Esophagus squamous epithelium (tissue), 4 donors: Measurements from ENCODE around the gene C11orf65.

Experiments
- CTCF ChIP-seq, 6 experiments: fragments of 450-650 bp in 4 of 6; fragments of 200-600 bp in 2 of 6; sonication (generic) in 2 of 6; IDR thresholded peaks; one replicate each; pipeline ENCODE4 v1.5.1; 2016 to 2019; ENCODE audit warnings: antibody characterized with exemption in 6 of 6, mild to moderate bottlenecking in 4 of 6, moderate library complexity in 4 of 6
- POLR2A ChIP-seq, 4 donors: fragments of 450-650 bp; IDR thresholded peaks; one replicate each; pipeline ENCODE4 v1.6.1; 2017; ENCODE audit warnings: antibody characterized with exemption in 4 of 4, mild to moderate bottlenecking in 4 of 4, moderate library complexity in 3 of 4

- no peak for TF ChIP-seq CTCF (IDR thresholded peaks at IDR 0.05)
- no peak for TF ChIP-seq POLR2A (IDR thresholded peaks at IDR 0.05)
Observed at GRCh38 chr11:108498816-108499408, 31.6 kb upstream of the C11orf65 start.
